ENCODE measurements around the gene RASEF.

RASEF gene

DNA sequence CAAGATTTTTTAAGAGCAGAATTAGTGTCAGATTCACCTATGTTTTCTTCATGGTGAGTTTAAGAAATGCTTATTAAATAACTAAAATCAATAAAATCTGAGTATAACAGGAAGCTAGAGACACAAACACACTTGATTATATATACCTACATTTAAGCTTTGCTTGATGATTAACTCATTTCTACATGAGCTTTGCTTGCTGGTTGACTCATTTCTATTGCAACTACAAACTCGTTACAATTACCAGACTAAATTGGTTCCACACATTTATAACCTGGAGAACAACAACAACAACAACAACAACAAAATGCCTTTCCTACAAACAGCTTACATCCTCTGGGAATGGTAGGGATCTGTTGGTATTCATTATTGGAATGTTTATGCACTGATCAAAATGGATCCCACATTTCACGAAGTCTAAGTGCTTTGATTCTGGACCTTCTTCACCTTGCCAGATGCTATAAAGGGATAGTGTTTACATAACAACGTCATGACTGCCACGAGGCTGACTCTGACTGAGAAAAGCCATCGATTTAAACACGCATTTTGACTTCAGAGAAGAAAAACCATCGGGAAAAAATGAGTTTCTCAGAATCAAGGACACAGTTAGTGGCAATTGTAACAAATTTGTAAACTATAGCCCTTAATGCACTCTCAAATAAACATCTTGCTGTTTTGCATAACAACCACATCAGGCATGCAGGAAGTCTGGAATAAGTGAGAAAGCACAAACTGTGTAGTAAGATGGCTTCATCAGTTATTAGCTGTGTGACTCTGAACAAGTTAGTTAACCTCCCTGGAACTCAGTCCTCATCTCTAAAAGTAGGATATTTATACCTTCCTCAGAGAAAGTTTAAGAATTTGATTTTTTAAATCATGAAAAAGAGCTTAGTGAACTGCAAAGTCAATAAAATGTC, 49.8 kb downstream of the RASEF start:
- DNase-seq = no peak

DNA sequence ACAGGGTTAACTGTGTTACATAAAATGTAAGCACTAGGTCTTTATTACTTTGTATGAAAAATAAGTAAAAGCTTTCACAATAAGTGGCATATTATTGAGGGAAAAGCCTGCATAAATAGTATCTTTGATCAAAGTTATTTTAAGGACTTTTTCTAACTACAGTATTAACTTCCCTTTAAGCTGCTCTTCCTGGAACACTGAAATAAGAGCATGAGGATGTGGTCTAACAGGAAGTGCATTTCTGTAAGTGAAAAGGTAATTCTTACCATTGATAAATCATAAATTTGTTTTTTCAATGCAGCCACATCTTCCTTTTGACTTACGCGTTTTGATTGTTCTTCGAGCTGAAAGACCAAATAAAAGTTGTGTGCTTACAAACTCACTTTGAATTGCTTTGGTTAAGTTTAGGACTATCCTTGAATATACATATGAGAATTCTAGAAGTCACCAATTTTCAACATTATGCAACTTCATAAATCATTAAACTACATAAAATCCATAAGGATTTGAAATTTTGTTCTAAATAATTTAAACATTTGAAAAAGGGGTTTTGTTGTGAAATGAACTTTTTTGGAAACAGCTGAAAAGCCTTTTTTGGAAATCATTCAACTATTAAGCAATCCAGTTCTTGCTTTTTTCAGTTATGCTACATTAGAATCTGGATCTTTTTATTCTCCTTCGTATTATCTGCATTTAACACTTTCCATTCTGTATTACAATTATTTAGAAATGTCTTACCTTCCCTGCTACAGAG, 50.6 kb downstream of the RASEF start:
- DNase-seq = no peak

DNA sequence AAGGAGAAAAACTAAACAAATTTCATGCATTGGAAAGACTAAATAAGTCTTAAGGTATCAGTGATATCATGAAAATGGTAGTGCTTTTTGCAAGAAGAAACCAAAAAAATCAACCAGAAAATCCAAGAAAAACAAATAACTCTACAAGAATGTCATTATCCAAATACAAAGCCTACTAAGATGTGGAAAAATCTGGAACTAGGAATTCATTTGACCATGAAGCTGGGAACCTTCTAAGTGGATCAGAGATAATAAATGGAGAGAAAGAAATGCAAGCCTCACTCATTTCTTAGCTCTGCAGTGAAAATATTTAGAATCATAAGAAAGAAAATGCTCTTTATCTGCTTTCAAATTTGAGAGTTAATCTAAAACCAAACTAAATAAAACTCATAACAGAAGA, 51.3 kb downstream of the RASEF start:
- DNase-seq = no peak

DNA sequence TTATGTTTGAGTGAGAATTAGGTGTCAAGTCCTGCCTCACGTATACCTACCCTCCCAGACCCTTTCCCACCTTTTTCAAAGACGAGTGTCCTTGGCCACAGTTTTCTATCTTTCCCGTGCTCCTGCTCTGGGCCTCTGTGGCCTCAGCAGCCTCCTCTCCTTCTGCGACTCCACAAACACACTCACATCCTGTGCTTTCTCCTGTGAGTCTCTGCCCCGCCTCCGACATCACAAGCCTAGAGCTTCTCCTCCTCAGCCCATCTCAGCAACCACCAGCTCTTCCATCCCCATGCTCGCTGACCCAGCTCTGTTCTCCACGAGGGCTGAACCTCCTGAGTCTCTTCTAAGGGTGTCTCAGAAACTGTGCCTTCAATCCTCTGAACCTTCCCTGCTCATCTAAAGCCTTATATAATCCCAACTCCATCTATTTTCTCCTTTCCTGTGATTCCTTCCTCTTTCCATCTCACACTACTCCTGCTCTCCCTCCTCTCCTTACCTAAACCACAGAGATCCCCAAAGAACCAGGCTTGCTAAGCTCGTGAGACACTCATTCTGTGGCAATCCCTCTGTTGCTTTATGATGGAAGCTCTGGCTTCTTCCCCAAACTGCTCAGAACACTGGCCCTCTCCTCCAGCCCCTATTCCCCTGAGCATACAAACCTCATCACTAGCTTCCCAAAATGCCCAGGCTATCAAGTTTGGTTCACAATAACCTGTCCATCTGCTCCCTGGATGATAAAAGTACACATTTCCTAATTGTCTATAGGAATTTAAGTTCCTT, 55.2 kb downstream of the RASEF start:
- DNase-seq = no peak

DNA sequence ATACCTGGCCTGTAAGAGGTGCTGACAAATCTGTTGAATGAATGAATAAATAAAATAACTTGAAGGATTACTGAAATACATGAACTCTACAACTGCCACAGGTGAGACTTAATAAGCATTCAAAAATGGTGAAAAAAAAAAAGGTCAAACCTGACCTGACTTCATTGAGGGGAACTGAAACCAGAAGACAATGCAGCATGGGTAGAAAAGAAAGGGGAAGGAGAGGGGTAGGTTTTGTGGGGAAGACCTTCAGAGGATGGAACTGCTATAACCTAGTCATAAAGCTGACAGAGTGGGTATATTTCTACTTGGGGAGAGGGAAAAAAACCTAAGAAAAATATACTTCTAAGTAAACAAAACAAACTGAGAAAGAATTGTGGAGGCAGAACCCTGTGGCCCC, 56.6 kb downstream of the RASEF start:
- no peak for DNase-seq

DNA sequence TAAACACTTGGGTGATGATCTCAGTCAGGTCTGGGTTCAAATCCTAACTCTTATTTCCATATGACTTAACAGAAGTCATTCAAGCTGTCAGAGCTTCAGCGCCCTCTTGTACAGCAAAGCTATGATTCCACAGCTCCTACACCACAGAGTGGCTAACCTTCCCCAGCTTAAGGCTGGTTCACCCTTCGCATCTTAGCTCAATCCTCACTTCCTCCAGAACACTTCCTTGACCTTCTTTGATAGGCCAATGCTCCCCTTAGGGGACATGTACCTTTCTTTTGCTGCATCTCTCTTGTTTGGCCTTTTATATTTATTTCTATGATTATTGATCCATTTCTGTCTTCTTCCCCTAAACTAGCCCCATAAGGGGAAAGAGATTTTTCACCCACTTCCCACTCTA, 57.0 kb downstream of the RASEF start:
- DNase-seq = no peak

DNA sequence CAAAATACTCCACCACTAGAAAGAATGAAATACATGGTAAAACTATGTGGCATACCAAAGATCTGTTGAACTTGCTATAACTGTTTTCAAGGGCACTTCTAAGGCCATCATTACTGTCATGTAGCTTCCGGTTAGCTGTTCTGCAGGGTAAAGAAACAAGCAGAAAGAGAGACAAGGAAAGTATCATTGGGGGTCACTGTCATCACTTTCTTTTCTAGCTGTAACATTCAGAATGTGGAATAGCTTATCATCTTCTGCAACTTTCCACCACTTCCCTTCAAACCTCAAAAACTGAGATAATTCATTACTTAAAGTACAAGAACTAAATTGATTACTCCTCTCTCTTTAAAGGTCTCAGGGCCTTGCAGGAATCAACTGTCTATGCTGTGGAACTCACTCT, 57.6 kb downstream of the RASEF start:
- DNase-seq = no peak

DNA sequence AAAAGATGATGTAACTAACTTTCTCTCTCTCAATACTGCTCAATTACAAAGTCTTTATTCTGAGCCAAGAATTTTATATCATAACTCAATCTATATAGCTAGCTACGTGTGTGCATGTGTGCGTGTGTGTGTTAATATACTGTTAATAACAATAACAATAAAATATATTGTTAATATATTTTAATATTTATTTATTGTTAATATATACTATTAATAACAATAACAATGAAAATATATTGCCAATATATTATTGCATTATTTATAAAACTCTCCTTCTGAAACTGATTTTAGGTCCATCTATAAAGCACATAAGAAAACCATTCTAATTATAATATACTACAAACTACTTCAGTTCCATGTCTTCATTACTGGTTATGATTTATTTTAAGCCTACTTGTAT, 60.6 kb downstream of the RASEF start:
- no peak for DNase-seq

DNA sequence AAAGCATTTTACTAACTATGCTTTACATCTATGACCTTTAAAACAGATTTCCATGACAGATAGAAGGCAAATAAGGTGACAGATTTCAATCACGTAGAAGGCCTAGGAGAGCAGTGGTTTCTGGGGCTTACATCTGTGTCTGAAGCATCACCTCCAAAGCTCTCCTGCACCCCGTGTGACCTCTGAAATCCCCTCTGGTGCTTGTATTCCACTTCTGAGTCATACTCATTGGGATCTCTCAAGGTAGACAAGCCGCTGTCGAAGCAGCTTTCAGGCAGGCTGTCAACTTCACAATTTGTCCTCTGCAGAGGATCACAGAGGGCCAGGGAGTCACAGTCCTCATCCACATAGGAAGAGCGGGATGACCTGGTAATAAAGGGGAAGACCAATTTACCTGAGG, 62.2 kb downstream of the RASEF start:
- no peak for DNase-seq

DNA sequence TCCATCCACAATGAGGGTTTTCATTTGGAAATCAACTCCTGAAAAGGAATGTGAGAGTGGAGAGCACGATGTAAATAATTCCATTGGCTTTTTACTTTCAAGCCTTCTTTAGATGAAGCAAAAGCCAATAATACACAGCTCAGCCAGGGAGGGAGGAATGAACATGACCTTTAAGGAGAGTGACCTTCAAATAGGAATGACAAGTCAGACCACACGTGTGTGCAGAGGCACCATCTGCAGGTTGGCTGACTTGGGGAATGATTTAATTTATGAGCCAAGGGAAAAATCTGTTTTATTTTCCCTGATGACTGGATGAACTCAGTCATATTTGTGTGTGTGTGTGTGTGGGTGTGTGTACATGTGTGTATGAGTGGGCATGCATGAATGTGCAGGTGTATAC, 64.5 kb downstream of the RASEF start:
- DNase-seq = no peak

DNA sequence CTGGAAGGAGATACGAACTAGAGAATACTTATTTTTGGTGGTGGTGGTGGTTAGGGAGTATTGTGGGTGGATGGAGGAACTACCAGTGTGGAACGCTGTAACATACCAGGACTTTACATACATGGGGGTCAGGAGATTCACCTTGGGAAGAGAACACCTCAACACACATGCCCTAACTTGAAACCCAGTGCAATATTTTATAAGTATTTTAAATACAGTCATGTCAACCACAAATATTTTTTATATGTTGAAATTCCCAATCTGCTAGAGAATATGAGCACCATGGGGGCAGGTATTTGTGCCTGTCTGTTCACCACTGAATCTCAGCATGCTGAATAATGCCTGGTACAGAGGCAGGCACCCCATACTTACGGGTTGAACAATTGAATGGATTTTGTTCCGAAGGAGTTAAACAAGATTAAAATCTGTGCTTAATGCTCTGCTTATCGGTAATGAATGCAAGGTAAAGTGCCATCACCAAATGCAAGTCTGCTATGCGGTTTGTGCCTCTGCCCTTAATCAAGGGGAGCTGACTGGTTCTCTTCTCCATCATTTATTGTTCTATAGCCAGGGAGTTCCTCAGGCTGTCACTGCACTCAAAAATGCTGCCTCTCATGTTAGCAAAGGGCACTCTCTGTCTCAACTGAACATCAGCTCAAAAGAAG, 65.3 kb downstream of the RASEF start:
- no peak for DNase-seq

DNA sequence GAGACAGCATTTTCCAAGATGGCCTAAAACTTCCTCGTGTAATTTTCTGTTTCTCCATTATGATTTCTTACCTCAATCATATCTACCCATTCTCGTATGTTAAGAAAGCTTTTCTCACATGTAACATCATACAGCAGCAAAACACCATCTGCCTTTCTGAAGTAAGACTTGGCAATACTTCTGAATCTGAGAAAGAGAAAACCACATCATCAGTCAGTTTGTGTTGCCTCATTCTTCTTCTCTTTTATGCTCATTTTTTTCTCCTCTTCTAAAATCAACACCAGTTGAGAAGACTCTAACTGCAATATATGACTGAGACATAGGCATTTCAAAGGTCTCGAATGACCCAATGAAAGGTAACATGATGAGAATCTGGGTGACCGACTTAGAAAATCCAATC, 66.0 kb downstream of the RASEF start:
- DNase-seq = no peak

DNA sequence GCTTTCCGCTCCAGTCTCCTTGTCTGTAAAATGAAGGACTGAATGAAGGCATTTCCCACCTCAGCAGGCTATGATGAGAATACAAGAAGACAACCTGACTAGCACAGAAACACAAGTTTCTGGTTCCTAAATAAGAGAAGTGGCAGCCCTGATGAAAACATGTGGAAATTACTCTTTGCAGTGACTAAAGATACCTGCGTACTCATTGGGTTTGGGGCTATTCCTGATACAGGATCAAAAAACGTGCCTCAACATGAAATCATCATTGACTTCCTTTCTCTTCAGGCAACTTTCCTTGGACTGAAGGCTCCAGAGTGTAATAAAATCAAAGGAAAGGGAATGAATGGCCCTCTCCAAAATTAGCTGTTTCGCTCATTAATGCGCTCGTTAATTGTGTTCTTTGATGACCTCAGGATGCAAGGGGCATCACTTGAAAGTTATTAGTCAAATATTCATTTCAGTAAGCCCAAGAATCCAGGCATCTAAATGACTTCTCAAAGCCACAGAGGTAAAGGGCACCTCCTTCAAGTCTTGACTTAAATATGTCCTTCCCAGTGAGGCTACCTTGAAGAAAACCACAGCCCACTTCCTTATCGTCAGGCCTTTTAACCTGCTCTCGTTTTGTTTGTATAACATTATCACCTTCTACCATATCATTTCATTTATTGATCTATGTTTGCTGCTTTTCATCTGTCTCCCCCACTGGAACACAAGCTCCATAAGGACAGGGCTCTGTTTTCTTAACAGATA, 68.9 kb downstream of the RASEF start:
- DNase-seq = no peak

DNA sequence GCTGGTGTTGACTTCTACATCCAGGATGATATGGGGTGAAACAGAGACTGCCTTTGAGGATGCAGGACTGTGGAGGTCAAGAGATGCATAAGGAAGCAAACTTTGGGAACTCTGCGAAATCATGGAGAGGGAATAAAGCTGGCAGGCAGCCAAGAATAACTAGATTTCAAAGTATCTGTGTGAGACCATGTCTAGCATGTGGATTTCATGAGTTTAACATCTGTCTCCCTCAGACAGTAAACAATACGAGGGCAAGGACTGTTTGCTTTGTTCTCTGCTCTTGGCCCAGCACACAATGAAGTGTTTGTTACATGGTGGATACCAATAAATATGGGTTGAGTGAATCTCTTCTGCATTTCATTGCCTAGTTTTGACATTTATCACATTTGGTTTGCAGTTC, 71.3 kb downstream of the RASEF start:
- no peak for DNase-seq

DNA sequence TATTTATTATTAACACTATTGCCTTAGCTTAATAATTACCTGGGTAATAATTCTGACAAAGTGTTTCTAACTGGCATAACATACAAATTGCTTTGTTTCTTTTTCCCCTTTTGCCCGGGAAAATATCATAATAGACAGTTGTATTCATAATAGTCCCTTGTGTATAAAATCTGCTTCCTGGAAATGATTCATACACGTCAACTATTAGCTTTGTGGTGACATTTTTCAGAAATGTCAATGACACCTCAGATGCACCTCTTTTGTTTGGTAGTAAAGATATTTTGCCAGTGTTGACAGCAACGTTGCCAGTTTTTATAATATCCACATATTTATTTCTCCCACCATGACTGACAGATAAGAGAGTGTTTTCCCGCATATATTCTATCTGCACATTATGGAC, 73.0 kb downstream of the RASEF start:
- no peak for DNase-seq

DNA sequence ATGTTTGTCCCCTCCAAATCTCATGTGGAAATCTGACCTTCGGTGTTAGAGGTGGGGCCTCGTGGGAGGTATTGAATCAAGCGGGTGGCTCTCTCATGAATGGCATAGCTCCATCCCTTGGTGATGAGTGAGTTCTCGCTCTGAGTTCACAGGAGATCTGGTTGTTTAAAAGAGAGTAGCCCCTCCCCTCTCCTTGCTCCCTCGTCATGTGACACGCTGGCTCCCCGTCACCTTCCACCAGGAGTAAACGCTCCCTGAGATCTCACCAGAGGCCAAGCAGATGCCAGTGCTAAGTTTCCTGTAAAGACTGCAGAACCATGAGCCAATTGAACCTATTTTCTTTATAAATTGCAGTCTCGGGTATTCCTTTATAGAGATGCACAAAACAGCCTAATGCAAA, 74.5 kb downstream of the RASEF start:
- DNase-seq = no peak

DNA sequence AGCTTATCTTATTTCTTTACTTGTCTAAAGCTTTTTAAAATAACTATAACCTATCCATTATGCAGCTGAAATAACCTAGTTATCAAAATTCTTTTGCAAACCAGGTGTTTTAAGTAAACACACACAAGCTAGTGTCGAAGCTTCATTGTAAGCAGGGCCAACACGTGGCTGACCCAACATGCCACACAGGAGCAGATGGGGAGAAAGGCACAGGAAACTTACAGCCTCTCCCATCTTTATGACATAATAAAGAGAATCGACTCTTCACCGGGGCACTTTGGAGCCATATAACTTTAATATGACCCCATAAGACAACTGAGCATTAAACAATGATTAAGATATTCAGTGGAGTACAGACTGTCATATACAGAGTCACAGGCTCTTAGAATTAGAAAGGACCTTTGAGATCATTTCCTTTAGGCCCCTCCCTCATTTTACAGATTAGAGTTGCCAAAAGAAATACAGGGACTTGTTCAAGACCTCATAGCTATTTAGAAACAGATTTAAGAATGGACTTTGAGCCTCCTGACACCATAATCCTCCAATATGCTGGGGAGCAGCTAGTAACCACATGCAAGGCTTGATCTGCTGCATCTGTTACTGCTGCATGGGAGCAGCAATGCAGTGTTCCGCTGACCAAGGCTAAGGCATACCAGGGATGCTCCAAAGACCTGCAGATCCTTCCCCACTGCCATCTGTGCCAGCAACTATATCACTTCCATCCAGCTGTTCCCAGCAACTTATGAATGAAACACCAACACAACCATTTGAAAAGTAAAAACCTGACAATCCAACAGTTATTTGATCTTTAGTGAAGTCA, 75.4 kb downstream of the RASEF start:
- no peak for DNase-seq

DNA sequence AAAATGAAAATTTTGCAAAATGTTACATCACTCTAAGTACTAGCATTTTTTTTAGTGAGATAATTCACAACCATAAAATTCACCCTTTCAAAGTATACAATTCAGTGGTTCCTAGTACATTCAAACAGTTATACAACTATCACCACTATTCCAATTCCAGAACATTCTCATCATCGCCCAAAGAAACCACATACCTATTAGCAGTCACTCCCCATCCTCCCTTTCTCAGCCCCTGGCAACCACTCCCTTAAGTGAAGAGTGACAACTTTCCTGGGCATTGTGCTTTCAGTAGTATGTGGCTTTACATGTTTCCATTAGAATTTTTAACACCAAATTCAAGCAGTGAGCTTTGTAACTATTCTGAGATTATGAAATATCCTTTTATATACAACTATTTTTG, 81.4 kb downstream of the RASEF start:
- no peak for DNase-seq

DNA sequence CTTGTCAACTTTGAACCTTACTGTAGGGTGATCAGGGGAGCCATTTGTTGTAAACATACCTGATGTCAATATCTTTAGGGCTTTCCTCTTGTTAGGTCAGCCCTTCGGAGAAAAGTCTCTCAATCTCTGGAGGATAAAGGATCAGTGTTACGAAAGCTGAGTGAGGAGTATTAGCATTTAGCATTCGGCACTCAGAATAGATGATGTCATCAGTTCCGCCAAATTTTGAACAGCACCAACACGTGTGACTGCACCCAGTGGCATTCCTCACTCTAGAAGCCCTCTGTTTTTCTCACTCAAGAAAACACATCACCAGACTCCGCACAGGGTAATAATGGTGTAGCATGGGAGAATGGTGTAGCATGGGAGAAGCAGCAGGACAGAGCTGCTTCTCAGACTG, 87.8 kb downstream of the RASEF start:
- DNase-seq = no peak

DNA sequence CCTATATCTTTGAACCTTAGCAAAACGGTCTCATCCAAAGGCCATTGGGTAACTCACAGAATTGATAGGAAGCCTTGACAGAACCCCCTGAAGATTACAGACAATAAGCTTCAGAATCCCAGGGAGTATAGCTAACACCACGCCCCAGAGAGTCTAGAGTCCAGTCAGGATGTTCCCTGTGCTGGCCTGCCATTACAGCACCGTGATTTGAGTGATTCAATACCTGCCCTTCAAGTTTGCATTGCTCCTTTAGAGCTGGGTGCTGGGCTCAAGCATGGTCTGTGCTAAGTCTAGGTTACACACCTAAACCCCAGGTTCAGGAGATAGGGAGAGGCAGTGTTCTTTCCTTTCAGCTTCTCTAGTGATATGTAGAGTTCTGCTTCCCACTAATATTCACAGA, 90.5 kb downstream of the RASEF start:
- no peak for DNase-seq

DNA sequence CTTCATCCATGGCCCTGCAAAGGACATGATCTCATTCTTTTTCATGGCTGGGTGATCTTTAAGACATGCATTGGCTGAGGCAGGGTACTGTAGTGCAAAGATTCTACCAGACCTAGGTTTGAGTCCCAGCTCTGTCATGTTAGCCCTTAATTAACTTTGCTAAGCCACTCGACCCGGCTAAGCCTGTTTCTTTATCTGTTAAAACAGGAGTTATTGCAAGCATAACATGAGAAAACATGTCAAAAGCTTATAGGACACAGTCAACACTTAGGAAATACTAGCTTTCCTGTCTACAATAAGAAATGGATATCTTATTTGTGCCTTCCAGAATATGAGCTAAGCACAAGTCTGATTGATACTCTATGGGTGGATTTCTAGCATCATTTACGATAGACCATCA, 92.6 kb downstream of the RASEF start:
- no peak for DNase-seq

Measured in activated CD4-positive, alpha-beta T cell treated with anti-CD3 and anti-CD28 coated beads, Interleukin-10, Interleukin-2, amounts not matched to agents 100 ng/mL and 50 ng/mL, durations not matched to agents 16 hours and 8 hours (primary cell).